ENCODE measurements around the gene ARSH.
A peak's percentile ranks its signal among the peaks of the same experiment; 100 is the strongest.

The ARSH gene

GRCh38 chrX:2965965-2966364, 40.4 kb upstream of the ARSH start:
- peaks cover 0 to 16% (median 0%) of the 10 kb centered on the region in 5 experiments for H3K27me3 ChIP-seq (replicated peaks in 2 of 5; ENCODE audit: control insufficient read depth in 4 of 5, insufficient read depth in 5 of 5, low read length in 4 of 5)
- no peak overlapping the region for H3K27ac ChIP-seq (ENCODE audit: insufficient read depth in 1 of 2, low read depth in 1 of 2, low read length in 2 of 2, poor library complexity in 1 of 2, severe bottlenecking in 2 of 2)

GRCh38 chrX:2967012-2967411, 39.3 kb upstream of the ARSH start:
- ChIA-PET CTCF (no interaction called here), POLR2A (no interaction called here)
- no CpG with 5 or more reads among the region's 3 CpGs for WGBS (ENCODE audit: insufficient coverage)
- H3K4me1 ChIP-seq (ENCODE audit: control extremely low read depth in 1 of 4, control insufficient read depth in 4 of 4, insufficient read depth in 4 of 4, low read length in 3 of 4) = peaks cover 0 to 7% (median 0%) of the 10 kb centered on the region in 4 experiments
- no peak overlapping the region for H3K4me3 ChIP-seq (ENCODE audit: control insufficient read depth in 1 of 7, extremely low read depth in 1 of 7, insufficient read depth in 4 of 7, low read depth in 2 of 7, low read length in 6 of 7)
- DNase-seq = no peak
- H3K27ac ChIP-seq (ENCODE audit: insufficient read depth in 1 of 2, low read depth in 1 of 2, low read length in 2 of 2, poor library complexity in 1 of 2, severe bottlenecking in 2 of 2) = no peak overlapping the region
- no peaks in the 10 kb centered on the region for H3K36me3 ChIP-seq (ENCODE audit: control insufficient read depth in 4 of 4, insufficient read depth in 4 of 4, low read length in 3 of 4)
- peaks cover 0 to 18% (median 0%) of the 10 kb centered on the region in 5 experiments for H3K27me3 ChIP-seq (replicated peaks in 2 of 5; ENCODE audit: control insufficient read depth in 4 of 5, insufficient read depth in 5 of 5, low read length in 4 of 5)
- peaks cover 0 to 1% (median 0%) of the 10 kb centered on the region in 5 experiments for H3K9me3 ChIP-seq (ENCODE audit: control extremely low read depth in 1 of 5, control insufficient read depth in 4 of 5, insufficient read depth in 2 of 5, low read depth in 1 of 5, low read length in 4 of 5)

More at GRCh38 chrX:2965965-2966364, 40.4 kb upstream of the ARSH start:
- CTCF ChIA-PET = no interaction called here
- peak in 2 of 3 donors; percentile 7 to 25 for DNase-seq
- H3K4me3 ChIP-seq (ENCODE audit: control insufficient read depth in 1 of 7, extremely low read depth in 1 of 7, insufficient read depth in 4 of 7, low read depth in 2 of 7, low read length in 6 of 7) = no peak overlapping the region
- POLR2A ChIA-PET = no interaction called here
- H3K4me1 ChIP-seq (ENCODE audit: control extremely low read depth in 1 of 4, control insufficient read depth in 4 of 4, insufficient read depth in 4 of 4, low read length in 3 of 4) = peaks cover 0 to 7% (median 0%) of the 10 kb centered on the region in 4 experiments
- H3K36me3 ChIP-seq (ENCODE audit: control insufficient read depth in 4 of 4, insufficient read depth in 4 of 4, low read length in 3 of 4) = no peaks in the 10 kb centered on the region
- WGBS (ENCODE audit: insufficient coverage) = 76% methylated on average over 4 of the region's 6 CpGs
- no peaks in the 10 kb centered on the region for H3K9me3 ChIP-seq (ENCODE audit: control extremely low read depth in 1 of 5, control insufficient read depth in 4 of 5, insufficient read depth in 2 of 5, low read depth in 1 of 5, low read length in 4 of 5)

GRCh38 chrX:2967584-2967983, 38.8 kb upstream of the ARSH start:
- Histone ChIP-seq H3K36me3 (ENCODE audit: control insufficient read depth in 4 of 4, insufficient read depth in 4 of 4, low read length in 3 of 4) (no peaks in the 10 kb centered on the region), H3K9me3 (ENCODE audit: control extremely low read depth in 1 of 5, control insufficient read depth in 4 of 5, insufficient read depth in 2 of 5, low read depth in 1 of 5, low read length in 4 of 5) (peaks cover 0 to 3% (median 0%) of the 10 kb centered on the region in 5 experiments), H3K27ac (ENCODE audit: insufficient read depth in 1 of 2, low read depth in 1 of 2, low read length in 2 of 2, poor library complexity in 1 of 2, severe bottlenecking in 2 of 2) (no peak overlapping the region), H3K27me3 (replicated peaks in 2 of 5; ENCODE audit: control insufficient read depth in 4 of 5, insufficient read depth in 5 of 5, low read length in 4 of 5) (peaks cover 0 to 21% (median 0%) of the 10 kb centered on the region in 5 experiments), H3K4me1 (ENCODE audit: control extremely low read depth in 1 of 4, control insufficient read depth in 4 of 4, insufficient read depth in 4 of 4, low read length in 3 of 4) (peaks cover 0 to 7% (median 0%) of the 10 kb centered on the region in 4 experiments), H3K4me3 (ENCODE audit: control insufficient read depth in 1 of 7, extremely low read depth in 1 of 7, insufficient read depth in 4 of 7, low read depth in 2 of 7, low read length in 6 of 7) (peak overlapping the region in 3 of 7 experiments; percentile 23 to 52 (median 44))
- DNase-seq = no peak
- POLR2A ChIA-PET = no interaction called here
- CTCF ChIA-PET = no interaction called here
- WGBS (ENCODE audit: insufficient coverage) = 90% methylated on average over 11 of the region's 14 CpGs

GRCh38 chrX:2967998-2968909, 38.1 kb upstream of the ARSH start:
- WGBS (ENCODE audit: insufficient coverage) = 49% methylated on average over 27 of the region's 27 CpGs
- H3K4me1 ChIP-seq (ENCODE audit: control extremely low read depth in 1 of 4, control insufficient read depth in 4 of 4, insufficient read depth in 4 of 4, low read length in 3 of 4) = peaks cover 0 to 7% (median 0%) of the 10 kb centered on the region in 4 experiments
- POLR2A ChIA-PET = no interaction called here
- CTCF ChIA-PET = interaction anchor here (0.6 kb wide), 1 partner anchor 76 kb away, joined by 3 read pairs; no protein-coding TSS in a partner anchor
- H3K36me3 ChIP-seq (ENCODE audit: control insufficient read depth in 4 of 4, insufficient read depth in 4 of 4, low read length in 3 of 4) = no peaks in the 10 kb centered on the region
- peaks cover 0 to 21% (median 0%) of the 10 kb centered on the region in 5 experiments for H3K27me3 ChIP-seq (replicated peaks in 2 of 5; ENCODE audit: control insufficient read depth in 4 of 5, insufficient read depth in 5 of 5, low read length in 4 of 5)
- H3K9me3 ChIP-seq (ENCODE audit: control extremely low read depth in 1 of 5, control insufficient read depth in 4 of 5, insufficient read depth in 2 of 5, low read depth in 1 of 5, low read length in 4 of 5) = peaks cover 0 to 3% (median 0%) of the 10 kb centered on the region in 5 experiments
- no peak overlapping the region for H3K27ac ChIP-seq (ENCODE audit: insufficient read depth in 1 of 2, low read depth in 1 of 2, low read length in 2 of 2, poor library complexity in 1 of 2, severe bottlenecking in 2 of 2)
- H3K4me3 ChIP-seq (ENCODE audit: control insufficient read depth in 1 of 7, extremely low read depth in 1 of 7, insufficient read depth in 4 of 7, low read depth in 2 of 7, low read length in 6 of 7) = peak overlapping the region in 5 of 7 experiments; percentile 23 to 63 (median 44)
- DNase-seq = peak in 2 of 3 donors; percentile 19 to 23

GRCh38 chrX:2969021-2969420, 37.3 kb upstream of the ARSH start:
- Histone ChIP-seq H3K4me3 (ENCODE audit: control insufficient read depth in 1 of 7, extremely low read depth in 1 of 7, insufficient read depth in 4 of 7, low read depth in 2 of 7, low read length in 6 of 7) (no peak overlapping the region), H3K27ac (ENCODE audit: insufficient read depth in 1 of 2, low read depth in 1 of 2, low read length in 2 of 2, poor library complexity in 1 of 2, severe bottlenecking in 2 of 2) (no peak overlapping the region), H3K27me3 (replicated peaks in 2 of 5; ENCODE audit: control insufficient read depth in 4 of 5, insufficient read depth in 5 of 5, low read length in 4 of 5) (peaks cover 0 to 25% (median 0%) of the 10 kb centered on the region in 5 experiments), H3K36me3 (ENCODE audit: control insufficient read depth in 4 of 4, insufficient read depth in 4 of 4, low read length in 3 of 4) (no peaks in the 10 kb centered on the region), H3K4me1 (ENCODE audit: control extremely low read depth in 1 of 4, control insufficient read depth in 4 of 4, insufficient read depth in 4 of 4, low read length in 3 of 4) (peaks cover 0 to 7% (median 0%) of the 10 kb centered on the region in 4 experiments), H3K9me3 (ENCODE audit: control extremely low read depth in 1 of 5, control insufficient read depth in 4 of 5, insufficient read depth in 2 of 5, low read depth in 1 of 5, low read length in 4 of 5) (peaks cover 0 to 3% (median 0%) of the 10 kb centered on the region in 5 experiments)
- DNase-seq = no peak
- WGBS (ENCODE audit: insufficient coverage) = 80% methylated on average over 5 of the region's 6 CpGs
- ChIA-PET CTCF (no interaction called here), POLR2A (no interaction called here)

GRCh38 chrX:2972391-2972790, 34.0 kb upstream of the ARSH start:
- DNase-seq = no peak
- CTCF ChIA-PET = no interaction called here

GRCh38 chrX:2974961-2975360, 31.4 kb upstream of the ARSH start:
- Histone ChIP-seq H3K4me3 (ENCODE audit: control insufficient read depth in 1 of 7, extremely low read depth in 1 of 7, insufficient read depth in 4 of 7, low read depth in 2 of 7, low read length in 6 of 7) (no peak overlapping the region), H3K9me3 (ENCODE audit: control extremely low read depth in 1 of 5, control insufficient read depth in 4 of 5, insufficient read depth in 2 of 5, low read depth in 1 of 5, low read length in 4 of 5) (peaks cover 0 to 3% (median 0%) of the 10 kb centered on the region in 5 experiments), H3K36me3 (ENCODE audit: control insufficient read depth in 4 of 4, insufficient read depth in 4 of 4, low read length in 3 of 4) (no peaks in the 10 kb centered on the region), H3K4me1 (ENCODE audit: control extremely low read depth in 1 of 4, control insufficient read depth in 4 of 4, insufficient read depth in 4 of 4, low read length in 3 of 4) (no peaks in the 10 kb centered on the region), H3K27ac (ENCODE audit: insufficient read depth in 1 of 2, low read depth in 1 of 2, low read length in 2 of 2, poor library complexity in 1 of 2, severe bottlenecking in 2 of 2) (no peak overlapping the region), H3K27me3 (replicated peaks in 2 of 5; ENCODE audit: control insufficient read depth in 4 of 5, insufficient read depth in 5 of 5, low read length in 4 of 5) (peaks cover 0 to 9% (median 0%) of the 10 kb centered on the region in 5 experiments)
- POLR2A ChIA-PET = no interaction called here
- no CpG with 5 or more reads among the region's 1 CpG for WGBS (ENCODE audit: insufficient coverage)
- CTCF ChIA-PET = no interaction called here
- DNase-seq = no peak

More at GRCh38 chrX:2972391-2972790, 34.0 kb upstream of the ARSH start:
- Histone ChIP-seq H3K27me3 (replicated peaks in 2 of 5; ENCODE audit: control insufficient read depth in 4 of 5, insufficient read depth in 5 of 5, low read length in 4 of 5) (peaks cover 0 to 25% (median 0%) of the 10 kb centered on the region in 5 experiments), H3K4me1 (ENCODE audit: control extremely low read depth in 1 of 4, control insufficient read depth in 4 of 4, insufficient read depth in 4 of 4, low read length in 3 of 4) (peaks cover 0 to 7% (median 0%) of the 10 kb centered on the region in 4 experiments), H3K4me3 (ENCODE audit: control insufficient read depth in 1 of 7, extremely low read depth in 1 of 7, insufficient read depth in 4 of 7, low read depth in 2 of 7, low read length in 6 of 7) (no peak overlapping the region), H3K27ac (ENCODE audit: insufficient read depth in 1 of 2, low read depth in 1 of 2, low read length in 2 of 2, poor library complexity in 1 of 2, severe bottlenecking in 2 of 2) (no peak overlapping the region), H3K9me3 (ENCODE audit: control extremely low read depth in 1 of 5, control insufficient read depth in 4 of 5, insufficient read depth in 2 of 5, low read depth in 1 of 5, low read length in 4 of 5) (peaks cover 0 to 3% (median 0%) of the 10 kb centered on the region in 5 experiments), H3K36me3 (ENCODE audit: control insufficient read depth in 4 of 4, insufficient read depth in 4 of 4, low read length in 3 of 4) (no peaks in the 10 kb centered on the region)
- POLR2A ChIA-PET = no interaction called here
- 100% methylated on average over 5 of the region's 6 CpGs for WGBS (ENCODE audit: insufficient coverage)

Data from common myeloid progenitor, CD34-positive (primary cell).